GM18870 (cell line): ENCODE measurements around the gene KLHDC7B.
"Not testable (repeated sequence)": the region's sequence is repeated elsewhere in the genome, so short reads cannot be mapped to it uniquely, and the experiment has no call there.

ENCODE experiments used
- ATAC-seq: cut with Tn5 transposase; IDR thresholded peaks from one replicate; pipeline ENCODE4 v1.9.1; 2021; ENCODE audit warnings: moderate library complexity; ENCODE audit not compliant: unreplicated experiment

KLHDC7B gene

DNA sequence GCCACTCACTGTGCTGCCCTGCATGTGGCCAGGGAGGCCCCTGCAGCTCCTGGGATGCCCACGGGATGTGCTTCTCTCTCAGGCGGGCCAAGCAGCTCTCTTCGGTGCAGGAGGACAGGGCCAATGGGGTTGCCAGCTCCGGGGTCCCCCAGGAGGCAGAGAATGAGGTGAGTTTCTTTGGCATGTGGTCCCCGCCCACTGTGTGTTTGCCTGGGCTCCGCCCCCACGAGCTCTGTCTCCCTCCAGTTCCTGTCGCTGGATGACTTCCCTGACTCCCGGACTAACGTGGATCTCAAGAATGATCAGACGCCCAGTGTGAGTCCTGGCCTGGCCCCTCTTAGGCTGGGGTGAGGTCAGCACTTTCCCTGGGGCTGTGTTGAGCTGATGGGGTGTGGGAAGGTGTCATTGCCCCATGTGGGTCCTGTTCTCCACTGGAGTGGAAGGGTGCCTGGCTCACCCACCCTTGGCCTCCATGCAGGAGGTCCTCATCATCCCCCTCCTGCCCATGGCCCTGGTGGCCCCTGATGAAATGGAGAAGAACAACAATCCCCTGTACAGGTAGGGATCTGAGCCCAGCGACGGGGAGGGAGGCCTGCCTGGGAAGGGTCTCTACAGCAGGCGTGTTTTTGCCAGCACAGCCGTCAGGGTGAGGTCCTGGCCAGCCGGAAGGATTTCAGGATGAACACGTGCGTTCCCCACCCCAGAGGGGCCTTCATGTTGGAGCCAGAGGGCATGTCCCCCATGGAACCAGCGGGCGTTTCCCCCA is 28.0 kb upstream of the KLHDC7B start:
- no peak for ATAC-seq

DNA sequence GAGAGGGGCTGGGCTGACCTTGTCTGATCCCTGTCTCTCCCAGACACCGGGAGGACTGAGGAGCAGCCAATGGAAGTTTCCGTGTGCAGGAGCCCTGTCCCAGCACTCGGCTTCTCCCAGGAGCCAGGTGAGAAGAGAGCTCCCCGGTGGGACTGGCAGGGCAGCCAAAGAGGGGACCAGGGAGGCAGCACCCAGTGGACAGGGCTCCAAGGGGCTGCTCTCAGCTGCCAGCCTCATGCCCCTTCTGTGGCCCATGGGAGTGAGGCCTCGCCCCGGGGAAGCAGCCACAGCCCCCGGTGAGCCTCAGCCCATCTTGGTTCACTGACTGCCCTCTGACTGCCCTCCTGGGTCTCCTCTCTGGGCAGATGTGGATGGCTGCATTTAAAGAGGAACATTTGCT is 27.1 kb upstream of the KLHDC7B start:
- ATAC-seq = no peak

DNA sequence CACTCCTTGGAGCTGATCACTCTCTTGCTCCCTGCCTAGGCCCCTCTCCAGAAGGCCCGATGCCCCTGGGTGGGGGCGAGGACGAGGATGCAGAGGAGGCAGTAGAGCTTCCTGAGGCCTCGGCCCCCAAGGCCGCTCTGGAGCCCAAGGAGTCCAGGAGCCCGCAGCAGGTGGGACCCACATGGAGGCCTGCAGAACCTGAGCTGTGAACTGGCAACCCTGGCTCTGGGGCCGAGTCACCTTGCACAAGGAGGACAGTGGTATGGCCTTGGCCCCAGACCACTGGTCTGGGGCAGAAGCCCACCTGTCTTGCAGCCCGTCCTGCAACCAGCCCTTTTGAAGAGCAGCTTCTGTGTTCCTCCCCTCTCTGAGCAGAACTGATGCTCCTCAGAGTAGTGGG is 26.5 kb upstream of the KLHDC7B start:
- no peak for ATAC-seq

DNA sequence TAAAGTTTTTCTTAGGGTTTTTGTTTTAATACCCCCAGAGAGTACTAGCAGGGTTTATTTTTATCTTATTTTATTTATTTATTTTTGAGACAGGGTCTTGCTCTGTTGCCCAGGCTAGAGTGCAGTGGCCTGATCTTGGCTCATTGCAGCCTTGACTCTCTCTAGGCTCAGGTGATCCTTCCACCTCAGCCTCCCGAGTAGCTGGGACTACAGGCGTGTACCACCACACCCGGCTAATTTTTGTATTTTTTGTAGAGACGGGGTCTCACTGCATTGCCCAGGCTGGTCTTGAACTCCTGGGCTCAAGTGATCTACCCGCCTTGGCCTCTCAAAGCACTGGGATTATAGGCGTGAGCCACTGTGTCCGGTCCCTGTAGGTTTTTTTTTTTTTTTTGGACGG is 25.5 kb upstream of the KLHDC7B start:
- not testable (repeated sequence) for ATAC-seq

DNA sequence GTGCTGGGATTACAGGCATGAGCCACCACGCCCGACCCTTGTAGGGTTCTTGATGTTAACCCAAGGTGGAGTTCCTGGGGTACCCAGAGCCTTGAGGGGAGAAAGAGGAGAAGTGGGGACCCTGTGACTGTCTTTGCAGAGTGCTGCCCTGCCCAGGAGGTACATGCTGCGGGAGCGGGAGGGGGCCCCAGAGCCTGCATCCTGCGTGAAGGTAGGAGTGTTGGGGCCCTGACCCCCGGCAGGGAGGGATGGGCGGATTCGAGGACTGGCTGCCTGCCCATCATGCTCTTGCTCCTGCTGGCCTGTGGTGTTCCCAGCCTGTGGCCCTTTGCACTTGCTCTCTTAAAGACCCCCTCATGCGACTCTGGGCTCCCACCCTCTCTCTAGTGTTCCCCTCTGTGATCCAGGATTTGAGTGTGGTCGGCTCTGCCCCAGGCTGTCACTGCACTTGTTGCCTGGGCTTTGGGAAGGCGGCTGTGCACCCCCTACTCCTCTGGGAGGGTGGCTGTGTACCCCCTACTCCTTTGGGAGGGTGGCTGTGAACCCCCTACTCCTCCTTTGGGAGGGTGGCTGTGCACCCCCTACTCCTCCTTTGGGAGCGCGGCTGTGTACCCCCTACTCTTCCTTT is 24.8 kb upstream of the KLHDC7B start:
- ATAC-seq = no peak

DNA sequence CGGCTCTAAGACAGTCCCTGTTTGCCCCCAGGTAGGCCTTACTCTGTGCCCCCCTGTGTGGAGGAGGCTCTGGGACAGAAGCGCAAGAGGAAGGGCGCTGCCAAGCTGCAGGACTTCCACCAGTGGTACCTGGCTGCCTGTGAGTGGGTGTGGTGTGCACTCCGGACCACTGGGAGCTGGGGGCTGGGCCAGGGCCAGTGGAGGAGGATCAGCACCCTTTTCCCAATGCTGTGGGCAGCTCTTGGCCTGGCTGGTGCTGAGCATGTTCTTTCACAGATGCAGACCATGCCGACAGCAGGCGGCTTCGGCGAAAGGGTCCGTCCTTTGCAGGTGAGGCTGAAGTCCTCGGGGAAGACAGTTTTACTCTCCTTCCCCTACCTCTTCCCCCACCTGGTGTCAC is 24.0 kb upstream of the KLHDC7B start:
- ATAC-seq = no peak

DNA sequence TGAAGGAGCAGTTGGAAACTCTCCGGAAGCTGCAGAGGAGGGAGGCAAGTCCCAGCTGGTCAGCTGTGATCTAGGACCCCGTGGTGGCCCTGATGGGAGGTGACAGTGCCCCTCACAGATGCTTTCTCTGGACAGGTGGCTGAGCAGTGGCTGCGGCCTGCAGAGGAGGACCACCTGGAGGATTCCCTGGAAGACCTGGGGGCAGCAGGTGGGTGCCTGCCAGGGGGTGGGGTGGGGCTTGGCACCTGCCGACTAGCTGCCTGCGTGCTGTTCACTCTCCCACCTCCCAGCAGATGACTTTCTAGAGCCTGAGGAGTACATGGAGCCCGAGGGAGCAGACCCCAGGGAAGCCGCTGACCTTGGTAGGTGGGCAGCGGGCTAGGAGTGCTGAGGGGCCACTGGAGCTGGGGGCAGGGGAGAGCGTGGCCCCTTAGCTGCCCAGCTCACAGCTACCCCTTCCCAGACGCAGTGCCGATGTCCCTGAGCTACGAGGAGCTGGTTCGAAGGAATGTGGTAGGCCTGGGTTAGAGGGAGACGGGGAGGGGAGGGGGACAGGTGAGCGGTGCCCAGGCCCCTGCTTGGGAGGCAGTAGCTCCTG is 23.4 kb upstream of the KLHDC7B start:
- ATAC-seq = no peak

DNA sequence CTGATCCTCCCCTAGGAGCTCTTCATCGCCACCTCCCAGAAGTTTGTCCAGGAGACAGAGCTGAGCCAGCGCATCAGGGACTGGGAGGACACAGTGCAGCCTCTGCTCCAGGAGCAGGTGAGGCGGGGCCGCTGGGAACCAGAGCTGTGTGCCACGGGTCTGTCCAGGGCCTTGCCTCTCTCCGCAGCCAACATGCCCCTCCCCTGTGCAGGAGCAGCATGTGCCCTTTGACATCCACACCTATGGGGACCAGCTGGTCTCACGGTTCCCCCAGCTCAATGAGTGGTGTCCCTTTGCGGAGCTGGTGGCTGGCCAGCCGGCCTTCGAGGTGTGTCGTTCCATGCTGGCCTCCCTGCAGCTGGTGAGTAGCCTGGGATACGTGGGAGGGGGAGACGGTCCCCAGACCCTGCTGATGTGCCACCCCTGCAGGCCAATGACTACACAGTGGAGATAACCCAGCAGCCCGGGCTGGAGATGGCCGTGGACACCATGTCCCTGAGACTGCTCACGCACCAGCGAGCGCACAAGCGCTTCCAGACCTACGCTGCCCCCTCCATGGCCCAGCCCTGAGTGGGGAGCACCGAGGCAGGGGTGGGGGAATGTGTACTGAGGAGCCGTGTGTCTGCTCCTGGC is 22.8 kb upstream of the KLHDC7B start:
- ATAC-seq = no peak

DNA sequence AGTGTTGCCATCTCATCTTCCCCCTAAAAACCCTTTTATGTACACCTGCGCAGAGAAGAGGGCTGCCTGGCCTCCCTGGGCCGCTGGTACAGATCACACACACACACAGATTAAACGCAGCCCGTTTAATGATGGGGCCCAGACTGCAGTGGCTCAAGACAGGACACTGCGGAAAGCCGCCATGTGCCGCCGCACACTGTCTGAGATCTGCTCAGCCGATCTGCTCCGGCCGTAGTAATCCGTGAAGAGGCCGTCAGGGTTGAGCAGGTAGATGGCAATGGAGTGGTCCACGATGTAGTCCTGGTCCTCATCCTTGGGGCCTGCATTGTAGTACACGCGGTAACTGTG is 22.3 kb upstream of the KLHDC7B start:
- ATAC-seq = no peak

DNA sequence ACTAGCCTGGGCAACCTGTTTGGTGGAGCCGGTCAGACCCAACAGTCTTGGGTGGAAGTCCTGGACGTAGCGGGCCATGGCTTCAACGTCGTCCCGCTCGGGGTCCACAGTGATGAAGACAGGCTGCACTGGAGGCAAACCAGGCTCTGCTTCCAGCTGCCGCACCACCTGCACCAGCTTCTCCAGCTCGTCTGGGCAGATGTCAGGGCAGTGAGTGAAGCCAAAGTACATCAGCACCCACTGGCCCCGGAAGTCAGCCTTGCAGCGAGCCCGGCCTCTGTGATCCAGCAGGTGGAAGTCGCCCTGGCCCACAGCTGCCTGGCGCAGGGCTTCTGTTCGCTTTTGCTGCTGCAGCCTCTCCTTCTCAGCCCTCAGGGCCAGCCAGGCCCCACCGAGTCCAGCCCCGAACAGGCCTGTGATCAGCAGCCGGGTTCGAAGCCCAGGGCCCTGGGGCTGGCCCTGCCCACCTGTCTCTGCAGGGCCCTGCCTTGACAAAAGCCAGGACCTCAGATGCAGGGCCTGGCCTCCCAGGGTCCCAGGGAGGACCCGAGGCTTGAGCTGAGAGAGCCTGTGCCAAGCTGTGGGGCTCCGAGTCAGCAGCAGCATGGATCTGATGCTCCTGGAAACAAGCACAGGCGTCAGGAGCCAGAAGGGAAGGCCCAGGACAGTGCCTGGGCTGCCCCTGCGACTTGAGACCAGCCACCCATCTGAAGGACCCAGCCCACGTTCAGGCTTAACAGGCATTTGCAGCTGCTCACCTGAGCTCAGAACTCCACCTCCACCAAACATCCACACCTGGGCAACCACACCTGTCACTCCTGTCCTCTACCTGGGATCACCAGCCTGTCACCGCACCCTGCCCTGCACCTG is 21.7 kb upstream of the KLHDC7B start:
- no peak for ATAC-seq

DNA sequence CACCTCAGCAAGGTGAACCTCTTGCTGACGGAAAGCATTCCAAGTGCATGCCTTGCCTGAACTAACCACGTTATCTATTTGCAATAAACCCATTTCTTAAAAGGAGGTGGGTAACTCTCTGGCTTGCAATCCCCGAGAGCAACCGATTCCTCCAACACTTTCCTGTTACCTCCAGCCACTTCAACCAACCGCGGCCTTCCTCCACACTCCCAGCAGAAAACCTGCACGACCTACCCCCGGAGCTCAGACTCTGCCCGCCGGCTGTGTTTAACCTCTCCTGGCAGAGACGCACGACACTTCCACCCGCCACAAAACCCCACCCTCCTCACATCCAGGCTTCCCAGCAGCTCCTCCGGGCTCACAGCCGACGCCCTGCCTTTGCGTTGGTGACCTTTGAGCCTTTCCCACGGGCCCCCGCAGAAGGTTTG is 21.0 kb upstream of the KLHDC7B start:
- ATAC-seq = no peak

DNA sequence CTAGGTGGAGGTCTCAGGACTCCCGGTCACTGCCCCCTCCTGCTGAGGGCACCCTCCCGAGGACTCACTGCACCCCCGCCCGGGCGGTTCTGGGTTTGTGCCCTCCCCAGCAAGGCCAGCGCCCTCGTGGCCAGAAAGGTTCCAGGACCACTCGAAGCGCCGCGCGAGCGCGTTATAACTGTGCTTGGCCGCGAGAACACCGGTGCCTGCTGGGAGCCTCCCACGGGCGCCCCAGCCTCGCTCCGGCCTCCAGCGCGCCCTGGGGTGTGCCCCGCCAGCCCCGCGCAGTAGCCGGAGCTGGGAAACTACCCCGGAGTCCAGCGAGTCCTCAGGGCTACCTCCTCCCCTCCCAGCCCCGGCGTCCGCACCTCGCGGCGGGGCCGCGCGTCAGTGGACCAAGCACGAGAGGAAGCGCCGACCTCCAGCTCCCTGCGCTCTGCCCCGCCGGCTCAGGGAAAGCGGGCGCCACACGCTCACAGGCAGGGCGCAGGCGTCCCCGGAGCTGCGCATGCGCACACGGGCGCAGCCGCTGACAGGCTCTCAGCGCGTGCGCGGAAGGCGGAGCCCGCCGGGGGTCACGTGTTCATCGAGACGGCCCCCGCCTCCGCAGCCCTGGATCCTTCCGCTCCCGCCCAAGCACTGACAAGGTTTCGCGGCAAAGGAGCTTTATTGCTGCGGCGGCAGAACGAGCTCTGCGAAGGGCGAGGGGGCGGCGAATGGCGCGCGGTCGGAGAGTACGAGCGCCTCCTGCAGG is 20.4 kb upstream of the KLHDC7B start, which contains the start of gene SCO2:
SCO2 (minus strand) TSS at position 495 of the 754 bp plus-strand sequence. CDS start 1,187 bp downstream, outside the sequence.
- ATAC-seq = no peak

DNA sequence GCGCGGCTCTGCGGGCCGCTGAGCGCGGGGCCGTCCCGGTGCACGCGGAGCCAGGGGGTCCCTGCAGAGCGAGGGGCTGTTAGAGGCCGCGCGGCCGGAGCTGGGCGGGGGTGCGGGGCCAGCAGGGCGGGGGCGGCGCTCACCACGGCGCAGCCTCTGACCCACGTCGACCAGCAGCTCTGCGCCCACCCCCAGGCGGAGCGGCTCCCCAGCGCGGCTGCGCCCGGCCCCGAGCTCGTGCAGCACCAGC is 19.9 kb upstream of the KLHDC7B start:
- no peak for ATAC-seq

DNA sequence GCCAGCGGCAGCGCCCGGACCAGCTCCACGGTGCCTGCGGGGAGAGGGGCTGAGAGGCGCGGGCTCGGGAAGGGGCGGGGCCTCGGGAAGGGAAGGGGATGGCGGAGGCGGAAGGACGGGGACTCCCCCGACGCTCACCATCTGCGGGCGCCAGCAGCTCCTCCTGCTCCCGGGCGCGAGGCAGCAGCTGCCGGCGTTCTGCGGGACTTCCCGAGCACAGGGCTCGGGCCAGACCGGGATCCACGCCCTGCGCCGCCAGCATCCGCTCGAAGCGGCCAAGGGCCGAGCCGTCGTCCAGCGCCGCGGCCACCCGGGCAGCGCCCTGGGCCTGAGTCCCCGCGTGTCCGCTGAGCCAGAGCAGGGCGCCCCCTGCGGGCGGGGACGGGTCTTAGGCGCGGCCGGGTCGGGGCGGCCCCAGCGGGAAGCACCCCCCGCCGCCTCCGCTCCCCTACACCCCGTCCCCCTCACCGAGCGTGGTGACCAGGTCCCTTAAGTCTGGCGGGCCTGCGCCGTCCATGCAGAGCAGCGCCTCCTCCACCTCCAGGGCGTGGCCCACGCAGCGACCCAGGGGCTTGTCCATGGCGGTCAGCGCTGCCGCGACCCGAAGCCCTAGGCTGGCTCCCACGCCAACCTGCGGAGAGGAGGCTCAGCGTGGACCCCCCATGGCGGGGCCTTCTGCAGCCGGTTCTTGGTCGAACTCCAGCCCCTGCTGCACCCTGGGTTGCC is 19.4 kb upstream of the KLHDC7B start:
- no peak for ATAC-seq

DNA sequence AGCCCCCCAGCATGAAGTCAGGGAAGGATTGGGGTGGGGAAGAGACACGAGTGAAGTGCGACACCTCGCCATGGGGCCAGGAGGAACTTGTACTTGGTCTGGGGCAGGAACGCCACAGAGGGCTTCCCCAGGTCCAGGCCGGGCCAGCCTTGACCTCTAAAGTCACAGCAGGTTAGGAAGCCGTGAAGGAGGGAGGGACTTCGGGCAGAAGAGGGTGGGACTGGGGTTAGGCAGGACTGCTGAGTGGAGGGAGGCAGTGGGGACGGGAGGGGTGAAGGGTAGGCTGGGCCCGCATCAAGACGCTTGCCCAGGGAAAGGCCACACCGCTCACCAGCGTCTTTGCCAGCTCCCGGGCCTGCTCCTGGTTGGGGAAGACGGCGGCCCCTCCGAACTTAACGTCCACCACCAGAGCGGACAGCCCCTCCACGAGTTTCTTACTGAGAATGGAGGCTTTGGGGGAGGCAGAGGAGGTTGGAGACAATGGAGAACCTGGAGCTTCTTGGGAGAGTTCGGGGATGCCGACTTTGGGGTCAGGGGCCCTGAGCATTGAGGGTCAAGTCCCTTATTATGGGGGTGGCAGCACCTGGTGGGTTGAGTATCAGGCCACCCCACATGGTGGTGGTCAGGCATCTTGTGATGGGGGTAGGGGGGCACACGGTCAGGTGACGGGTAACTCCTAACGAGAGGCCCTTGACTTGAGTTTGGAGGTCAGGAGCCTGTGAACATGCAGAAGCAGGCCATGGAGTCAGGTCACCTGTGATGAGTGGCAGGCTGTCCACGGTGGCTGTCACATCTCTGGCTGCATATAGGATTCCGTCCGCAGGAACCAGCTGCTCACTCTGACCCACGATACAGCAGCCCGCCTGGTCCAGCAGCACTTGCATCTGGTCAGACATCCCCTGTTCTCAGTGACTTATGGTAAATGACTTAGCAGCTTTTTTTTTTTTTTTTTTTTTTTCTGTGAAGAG is 18.6 kb upstream of the KLHDC7B start:
- no peak for ATAC-seq

DNA sequence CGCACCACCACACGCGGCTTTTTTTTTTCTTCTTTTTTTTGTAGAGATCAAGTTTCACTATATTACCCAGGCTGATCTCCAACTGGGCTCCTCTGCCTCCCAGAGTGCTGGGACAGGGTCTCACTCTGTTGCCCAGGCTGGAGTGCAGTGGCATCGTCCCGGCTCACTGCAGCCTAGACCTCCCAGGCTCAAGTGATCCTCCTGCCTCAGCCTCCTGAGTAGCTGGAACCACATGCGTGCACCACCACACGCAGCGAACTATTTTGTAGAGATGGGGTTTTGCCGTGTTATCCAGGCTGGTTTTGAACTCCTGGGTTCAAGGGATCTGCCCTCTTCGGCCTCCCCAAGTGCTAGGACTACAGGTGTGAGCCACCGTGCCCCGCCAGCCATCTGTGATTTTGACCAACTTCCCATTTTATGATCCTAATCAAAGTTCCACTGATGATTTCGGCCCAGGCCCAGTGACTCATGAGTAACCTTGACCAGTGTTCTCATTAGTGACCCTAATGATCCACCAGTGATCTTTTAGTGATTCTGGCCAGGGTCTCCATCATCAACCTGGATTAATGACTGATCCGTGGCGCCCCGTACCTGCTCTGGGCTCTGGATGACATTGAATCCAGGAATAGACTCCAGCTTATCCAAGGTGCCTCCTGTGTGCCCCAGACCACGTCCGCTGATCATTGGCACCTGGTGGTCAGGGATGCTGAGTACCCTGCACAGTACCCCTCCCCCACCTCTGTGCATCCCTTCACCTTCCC is 17.6 kb upstream of the KLHDC7B start:
- ATAC-seq = no peak

DNA sequence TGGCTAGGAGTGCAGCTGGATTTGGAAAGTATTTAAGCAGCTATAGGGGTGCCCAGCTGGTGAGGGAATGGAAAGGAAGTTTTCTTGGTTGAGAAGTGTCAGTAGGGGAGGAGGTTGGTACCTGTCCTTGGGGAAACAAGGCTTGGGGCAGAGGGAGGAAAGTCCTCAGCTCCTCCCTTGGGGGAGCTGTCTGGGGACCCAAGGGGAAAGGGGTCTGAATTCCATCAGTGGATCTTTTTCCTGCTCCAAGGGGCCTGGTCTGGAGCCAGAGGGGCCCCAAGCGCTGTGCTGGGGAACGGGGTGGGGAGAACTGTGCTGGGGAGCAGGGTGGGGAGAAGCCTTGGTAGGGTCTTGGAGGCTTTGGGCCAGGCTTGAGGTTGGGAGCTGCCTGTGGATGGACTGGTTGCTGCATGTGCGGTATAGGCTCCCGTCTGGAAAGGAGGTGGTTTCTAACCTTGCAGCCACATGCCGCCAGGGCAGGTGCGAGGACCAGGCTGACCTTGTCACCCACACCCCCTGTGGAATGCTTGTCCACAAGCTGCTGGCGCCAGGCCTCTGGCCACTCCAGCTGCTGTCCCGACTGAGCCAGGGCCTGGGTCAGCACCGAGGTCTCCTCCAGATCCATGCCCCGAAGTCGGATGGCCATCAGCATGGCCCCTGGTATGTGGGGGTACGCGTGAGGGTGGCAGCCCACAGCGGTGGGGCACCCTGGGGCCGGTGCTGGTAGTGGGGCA is 16.9 kb upstream of the KLHDC7B start:
- ATAC-seq = no peak
